LNCAP (cell line): ENCODE data around the gene HAP1.

ENCODE experiments used
- CTCF ChIP-seq: fragments of 450-650 bp; IDR thresholded peaks from 2 replicates; pipeline ENCODE4 v1.5.1; 2017; ENCODE audit warnings: mild to moderate bottlenecking

Gene HAP1

GRCh38 chr17:41689497-41690299, 44.7 kb downstream of the HAP1 start:
- TF ChIP-seq CTCF, result peak; percentile 77

GRCh38 chr17:41688641-41689496, 45.6 kb downstream of the HAP1 start, which contains the start of gene EIF1:
EIF1 (plus strand) TSS chr17:41688885; CDS start chr17:41689039, 154 bp downstream.
- no peak for TF ChIP-seq CTCF

- TF ChIP-seq CTCF, result peak; percentile 58
Observed at GRCh38 chr17:41687828-41688640, 46.4 kb downstream of the HAP1 start.

- TF ChIP-seq CTCF, result no peak
Observed at GRCh38 chr17:41686281-41686680, 48.2 kb downstream of the HAP1 start.

- TF ChIP-seq CTCF, result no peak
Observed at GRCh38 chr17:41684035-41684434, 50.4 kb downstream of the HAP1 start.

- TF ChIP-seq CTCF, result no peak
Observed at GRCh38 chr17:41683441-41684007, 50.9 kb downstream of the HAP1 start.

- no peak for TF ChIP-seq CTCF
Observed at GRCh38 chr17:41682631-41683030, 51.8 kb downstream of the HAP1 start.
